KBM-7 (cell line): ENCODE data around the gene TUFM.
"Not testable (repeated sequence)": the region's sequence is repeated elsewhere in the genome, so short reads cannot be mapped to it uniquely, and the experiment has no call there.

Source experiments
- DNase-seq: peaks from one replicate; pipeline ENCODE4 v3.0.0-alpha.2; 2015
- in situ Hi-C: fragments of 300-500 bp; cut with MboI; formaldehyde crosslinking; loops from 2 replicates; pipeline ENCODE4 v1.14.3; 2020; ENCODE audit warnings: low sequenced_read_pairs, low pct_unique_long_range_greater_than_20kb, mixed read lengths

Gene TUFM

GRCh38 chr16:28876019-28876659, 30.0 kb upstream of the TUFM start:
- in situ Hi-C loops: no loop called here
- DNase-seq: no peak

GRCh38 chr16:28875134-28876018, 29.2 kb upstream of the TUFM start:
- in situ Hi-C loops: no loop called here
- DNase-seq: no peak

- no peak for DNase-seq
Measured at GRCh38 chr16:28874406-28874805, 28.3 kb upstream of the TUFM start.

GRCh38 chr16:28873543-28874201, 27.5 kb upstream of the TUFM start:
- in situ Hi-C loops: no loop called here
- DNase-seq: peak; percentile 56

More at GRCh38 chr16:28874406-28874805, 28.3 kb upstream of the TUFM start:
- in situ Hi-C loops: no loop called here

- DNase-seq: no peak
- in situ Hi-C loops: no loop called here
Measured at GRCh38 chr16:28872952-28873351, 26.8 kb upstream of the TUFM start.

GRCh38 chr16:28869201-28869600, 23.1 kb upstream of the TUFM start:
- in situ Hi-C loops: no loop called here

GRCh38 chr16:28867646-28868045, 21.5 kb upstream of the TUFM start:
- in situ Hi-C loops, DNase-seq: not testable (repeated sequence)

More at GRCh38 chr16:28869201-28869600, 23.1 kb upstream of the TUFM start:
- DNase-seq: no peak

GRCh38 chr16:28867241-28867640, 21.1 kb upstream of the TUFM start:
- no peak for DNase-seq
- in situ Hi-C loops: no loop called here

GRCh38 chr16:28866454-28866804, 20.3 kb upstream of the TUFM start:
- DNase-seq: no peak
- in situ Hi-C loops: no loop called here

- DNase-seq: no peak
- in situ Hi-C loops: no loop called here
Measured at GRCh38 chr16:28865722-28866453, 19.7 kb upstream of the TUFM start.

- DNase-seq: no peak
- in situ Hi-C loops: no loop called here
Measured at GRCh38 chr16:28865001-28865688, 19.0 kb upstream of the TUFM start.

- DNase-seq: peak; percentile 22
- in situ Hi-C loops: no loop called here
Measured at GRCh38 chr16:28863929-28864793, 18.0 kb upstream of the TUFM start.

- in situ Hi-C loops: no loop called here
Measured at GRCh38 chr16:28859326-28859725, 13.2 kb upstream of the TUFM start.

GRCh38 chr16:28858421-28858820, 12.3 kb upstream of the TUFM start:
- in situ Hi-C loops: no loop called here
- DNase-seq: no peak

More at GRCh38 chr16:28859326-28859725, 13.2 kb upstream of the TUFM start:
- DNase-seq: no peak

GRCh38 chr16:28846933-28847273, 755 bp upstream of the TUFM start:
- DNase-seq: no peak
- in situ Hi-C loops: no loop called here

- no peak for DNase-seq
- in situ Hi-C loops: no loop called here
Measured at GRCh38 chr16:28845761-28846079, 428 bp downstream of the TUFM start.

- in situ Hi-C loops: no loop called here
- DNase-seq: peak; percentile 73
Measured at GRCh38 chr16:28845293-28845692, 855 bp downstream of the TUFM start.

- in situ Hi-C loops: no loop called here
- no peak for DNase-seq
Measured at GRCh38 chr16:28844226-28844885, 1.8 kb downstream of the TUFM start.
